GM15510 (cell line): ENCODE measurements around the gene MEIKIN.

Source experiments
- POLR2A ChIP-seq: IDR thresholded peaks from 3 replicates; pipeline ENCODE4 v1.6.1; 2011; ENCODE audit warnings: borderline replicate concordance; ENCODE audit not compliant: insufficient read length; ENCODE audit errors: extremely low read depth

MEIKIN gene

GRCh38 chr5:131795879-131796792 is 149.3 kb downstream of the MEIKIN start:
- no peak for TF ChIP-seq POLR2A

DNA sequence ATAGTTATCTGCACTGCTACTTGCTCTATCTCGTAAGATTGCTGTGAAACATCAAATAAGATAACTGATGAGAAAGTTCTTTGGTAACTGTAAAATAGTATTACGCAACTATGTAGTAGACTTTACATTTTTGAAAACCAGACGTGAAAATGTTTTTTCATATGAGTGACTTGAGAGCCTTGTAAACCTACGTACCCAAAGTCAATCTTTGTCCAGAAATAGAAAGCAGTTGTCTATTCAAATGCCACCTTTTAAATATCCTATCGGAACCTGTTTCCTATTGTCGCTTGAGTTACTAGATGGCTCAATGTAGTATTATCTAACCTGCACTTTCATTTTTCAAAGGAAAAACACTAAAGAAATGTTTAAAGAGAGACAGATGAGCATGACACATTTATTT is 150.2 kb downstream of the MEIKIN start:
- TF ChIP-seq POLR2A, result no peak

DNA sequence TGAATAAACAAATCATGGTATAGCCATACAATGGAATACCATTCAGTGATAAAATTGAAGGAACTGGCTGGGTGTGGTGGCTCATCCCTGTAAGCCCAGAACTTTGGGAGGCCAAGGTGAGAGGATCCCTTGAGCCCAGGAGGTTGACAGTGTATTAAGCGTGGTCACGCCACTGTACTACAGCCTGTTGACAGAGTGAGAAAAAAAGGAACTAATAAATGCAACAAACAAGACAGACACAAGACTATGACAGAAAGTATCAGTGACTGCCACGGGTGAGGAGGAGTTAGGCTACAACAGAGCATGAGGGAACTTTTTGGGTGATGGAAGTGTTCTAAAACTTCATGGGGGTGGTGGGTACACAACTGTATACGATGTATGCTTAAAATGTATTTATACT is 150.9 kb downstream of the MEIKIN start:
- TF ChIP-seq POLR2A, result no peak

GRCh38 chr5:131792896-131793295 is 152.6 kb downstream of the MEIKIN start:
- TF ChIP-seq POLR2A, result no peak

DNA sequence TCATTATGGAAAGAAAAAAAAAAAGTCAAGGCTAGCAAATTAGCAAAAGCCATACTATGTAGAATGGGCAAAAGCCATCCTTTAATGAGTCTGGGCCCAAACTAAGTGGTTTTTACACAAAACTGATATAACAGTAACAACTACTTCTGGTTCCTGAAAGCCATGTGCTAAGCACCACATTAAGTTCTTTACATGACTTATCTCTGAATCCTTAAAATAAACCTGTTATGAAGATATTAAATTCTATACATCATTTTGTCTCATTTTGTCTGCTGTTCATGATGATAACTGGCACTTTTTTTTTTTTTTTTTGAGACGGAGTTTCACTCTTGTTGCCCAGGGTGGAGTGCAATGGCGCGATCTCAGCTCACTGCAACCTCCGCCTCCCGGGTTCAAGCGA is 153.6 kb downstream of the MEIKIN start:
- no peak for TF ChIP-seq POLR2A

GRCh38 chr5:131790550-131790949 is 154.9 kb downstream of the MEIKIN start:
- no peak for TF ChIP-seq POLR2A

- no peak for TF ChIP-seq POLR2A
Observed at GRCh38 chr5:131789765-131790164, 155.7 kb downstream of the MEIKIN start.

GRCh38 chr5:131787736-131788135 is 157.7 kb downstream of the MEIKIN start:
- TF ChIP-seq POLR2A, result no peak

- no peak for TF ChIP-seq POLR2A
Observed at GRCh38 chr5:131786900-131787692, 158.4 kb downstream of the MEIKIN start.

DNA sequence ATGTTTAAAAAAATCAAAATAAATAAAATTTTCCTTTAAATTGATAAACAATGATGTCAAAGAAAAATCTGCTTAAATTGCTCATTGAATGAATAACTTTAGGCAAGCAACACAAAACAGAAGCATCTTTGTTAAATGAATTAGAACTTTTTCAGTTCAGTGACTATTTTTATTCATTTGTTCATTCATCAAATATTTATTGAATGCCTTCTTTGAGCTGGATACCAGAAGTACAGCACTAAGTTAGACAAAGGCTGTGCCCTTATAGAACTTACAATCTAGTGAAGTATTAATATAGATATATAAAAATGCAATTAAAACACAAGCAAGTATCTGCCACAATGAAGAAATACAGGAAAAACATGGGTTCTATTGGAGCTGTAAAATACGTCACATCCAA is 159.4 kb downstream of the MEIKIN start:
- TF ChIP-seq POLR2A, result no peak

DNA sequence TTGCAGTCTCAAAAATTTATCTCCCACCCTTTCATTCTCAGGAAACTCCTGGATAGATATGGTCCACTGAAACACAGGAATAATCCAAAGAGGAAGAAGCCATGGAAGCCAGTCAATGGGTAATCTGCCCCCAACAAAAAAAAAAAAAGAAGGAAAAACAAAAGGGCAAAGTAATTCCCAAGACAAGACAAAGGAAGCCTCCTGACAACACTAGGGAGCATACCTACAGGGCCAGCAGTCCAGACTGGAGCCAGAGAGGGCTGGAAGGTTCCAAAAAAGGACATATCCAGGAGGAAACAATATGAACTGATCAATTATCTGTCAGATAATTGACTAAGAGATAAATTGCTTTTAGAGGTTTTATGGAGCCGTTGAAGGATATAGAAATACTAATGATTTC is 161.6 kb downstream of the MEIKIN start:
- TF ChIP-seq POLR2A, result no peak

GRCh38 chr5:131783357-131783756 is 162.1 kb downstream of the MEIKIN start:
- TF ChIP-seq POLR2A, result no peak

DNA sequence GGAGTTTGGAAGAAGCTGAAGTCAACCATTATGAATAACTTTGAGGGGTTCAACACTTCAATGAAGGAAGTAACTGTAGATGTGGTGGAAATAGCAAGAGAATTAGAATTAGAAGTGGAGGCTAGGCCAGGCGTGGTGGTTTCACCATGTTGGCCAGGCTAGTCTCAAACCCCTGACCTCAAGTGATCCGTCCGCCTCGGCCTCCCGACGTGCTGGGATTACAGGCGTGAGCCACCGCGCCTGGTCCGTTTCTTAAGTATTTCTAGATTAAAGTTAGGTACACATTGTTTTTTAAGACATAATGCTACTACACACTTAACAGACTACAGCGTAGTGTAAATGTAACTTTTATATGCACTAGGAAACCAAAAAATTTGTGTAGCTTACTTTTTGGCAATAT is 162.7 kb downstream of the MEIKIN start:
- TF ChIP-seq POLR2A, result no peak

DNA sequence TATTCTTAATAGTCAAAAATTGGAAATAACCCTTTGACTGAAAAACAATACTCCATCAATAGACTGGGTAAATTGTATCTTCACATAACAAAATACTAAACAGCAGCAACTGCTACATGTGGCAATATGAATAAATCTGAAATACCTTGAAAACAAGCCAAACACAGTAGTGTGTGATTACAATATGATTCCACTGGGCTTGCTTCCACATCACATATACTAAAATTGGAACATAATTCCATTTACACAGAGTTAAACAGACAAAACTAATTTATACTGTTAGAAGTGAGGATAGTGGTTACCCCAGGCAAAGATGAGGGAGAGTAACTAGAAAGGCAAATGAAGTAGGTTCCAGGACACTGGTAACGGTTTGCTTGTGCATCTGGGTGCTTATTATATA is 169.0 kb downstream of the MEIKIN start:
- TF ChIP-seq POLR2A, result no peak

DNA sequence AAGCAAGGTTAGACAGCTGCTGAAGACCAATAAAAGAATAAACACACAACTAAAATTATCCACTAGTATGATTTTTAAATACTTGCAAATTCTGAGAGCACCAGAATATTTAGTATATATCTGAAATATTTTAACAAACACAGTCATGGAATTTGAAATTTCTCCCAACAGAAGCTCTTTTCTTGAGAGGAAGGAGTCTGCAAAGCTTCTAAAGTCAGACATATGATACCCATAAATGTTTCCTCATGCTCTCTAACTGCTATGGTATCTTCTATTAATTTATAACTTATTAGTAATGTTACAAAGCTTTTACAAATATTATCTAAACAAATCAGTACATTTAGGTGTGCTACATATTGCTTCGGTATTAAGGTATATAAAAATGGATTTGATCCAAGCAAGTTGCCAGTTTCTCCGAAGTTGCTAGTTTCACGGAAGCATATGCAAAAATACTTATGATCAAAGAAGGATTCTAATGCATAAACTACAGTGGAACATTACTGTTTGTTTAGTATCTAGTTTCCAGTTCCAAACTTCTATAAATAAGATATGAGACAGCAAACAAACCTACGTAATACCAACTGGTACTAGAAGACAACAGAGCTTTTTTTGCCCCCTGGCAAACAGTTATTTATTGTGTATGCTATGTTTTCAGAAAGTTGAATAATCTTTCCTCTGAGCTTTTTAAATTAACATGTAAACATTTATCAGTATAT is 170.7 kb downstream of the MEIKIN start:
- no peak for TF ChIP-seq POLR2A
